IMR-90 (cell line): ENCODE data around the gene GPR65. TPM values are rescaled to one million over a fixed set of nuclear protein-coding genes. Genes with fewer than 3 reads are reported as not detected.

Experiments used
- ATAC-seq: fragments of 200-7000 bp; cut with Tn5 transposase; 2 replicates; pipeline ENCODE4 v1.9.1; 2020; ENCODE audit warnings: low read depth, mild to moderate bottlenecking, moderate library complexity
- BruUV-seq: library from RNA; stranded (reverse); fragments of 400-500 nt; replicated peaks from 2 replicates; lab custom pipeline; 2021; lab: Mats Ljungman, UMichigan
- CTCF ChIA-PET: fragments of 300-600 bp; formaldehyde crosslinking; extraction: SDS; loops from one replicate; lab custom pipeline; 2021; ENCODE audit warnings: antibody characterized with exemption; lab: Yijun Ruan, JAX
- POLR2A ChIA-PET: fragments of 300-600 bp; sonication (Branson Sonifier 250); formaldehyde crosslinking; loops from one replicate; lab custom pipeline; 2022; ENCODE audit warnings: antibody characterized with exemption; ENCODE audit not compliant: unreplicated experiment; lab: Charles Lee
- DNase-seq: peaks from one replicate; pipeline ENCODE4 v3.0.0; 2013
- H2AFZ ChIP-seq: replicated peaks from 2 replicates; pipeline ENCODE3; 2013; ENCODE audit warnings: low read length, mild to moderate bottlenecking; ENCODE audit not compliant: poor library complexity
- H2AK5ac ChIP-seq: 2 replicates; pipeline ENCODE4 v1.6.1; 2013; ENCODE audit warnings: low read depth, low read length, inconsistent platforms
- H2AK9ac ChIP-seq: replicated peaks from 2 replicates; pipeline ENCODE3; 2013; ENCODE audit warnings: mild to moderate bottlenecking, low read depth, low read length, moderate library complexity; ENCODE audit not compliant: poor library complexity
- H2BK120ac ChIP-seq: 2 replicates; pipeline ENCODE4 v1.6.1; 2013; ENCODE audit warnings: low read depth, low read length, inconsistent platforms
- H2BK15ac ChIP-seq: 3 replicates; pipeline ENCODE4 v1.6.1; 2013; ENCODE audit warnings: low read depth, low read length, inconsistent platforms
- H2BK20ac ChIP-seq: 2 replicates; pipeline ENCODE4 v1.6.1; 2013; ENCODE audit warnings: low read depth, mild to moderate bottlenecking, inconsistent platforms, low read length, moderate library complexity
- H2BK5ac ChIP-seq: 2 replicates; pipeline ENCODE4 v1.6.1; 2013; ENCODE audit warnings: mild to moderate bottlenecking, low read depth, low read length, inconsistent platforms; ENCODE audit not compliant: poor library complexity, severe bottlenecking
- H3K14ac ChIP-seq: replicated peaks from 2 replicates; pipeline ENCODE4 v1.6.1; 2013; ENCODE audit warnings: low read depth, low read length, inconsistent platforms
- H3K18ac ChIP-seq: 2 replicates; pipeline ENCODE4 v1.6.1; 2013; ENCODE audit warnings: low read depth, low read length, control low read depth
- H3K23ac ChIP-seq: 2 replicates; pipeline ENCODE4 v1.6.1; 2013; ENCODE audit warnings: low read depth, low read length, inconsistent platforms
- H3K27ac ChIP-seq: 2 replicates; pipeline ENCODE4 v1.5.1; 2013; ENCODE audit warnings: mild to moderate bottlenecking, control low read depth, low read length; ENCODE audit not compliant: insufficient read depth
- H3K27me3 ChIP-seq: 2 replicates; pipeline ENCODE4 v1.6.1; 2013; ENCODE audit warnings: low read length; ENCODE audit not compliant: control insufficient read depth, insufficient read depth
- H3K36me3 ChIP-seq: 2 replicates; pipeline ENCODE4 v1.6.1; 2013; ENCODE audit warnings: low read length, mixed read lengths; ENCODE audit not compliant: control insufficient read depth, insufficient read depth
- H3K4ac ChIP-seq: 2 replicates; pipeline ENCODE4 v1.6.1; 2013; ENCODE audit warnings: low read depth, low read length, inconsistent platforms
- H3K4me1 ChIP-seq: 2 replicates; pipeline ENCODE4 v1.6.1; 2013; ENCODE audit warnings: low read length, mixed read lengths; ENCODE audit not compliant: control insufficient read depth, insufficient read depth
- H3K4me2 ChIP-seq: 2 replicates; pipeline ENCODE4 v1.6.1; 2013; ENCODE audit warnings: low read depth, mild to moderate bottlenecking, control low read depth, low read length, moderate library complexity
- H3K4me3 ChIP-seq: 2 replicates; pipeline ENCODE4 v1.5.1; 2013; ENCODE audit warnings: low read depth, mild to moderate bottlenecking, control low read depth, low read length, moderate library complexity; ENCODE audit not compliant: insufficient read depth
- H3K56ac ChIP-seq: 2 replicates; pipeline ENCODE4 v1.6.1; 2013; ENCODE audit warnings: low read length, inconsistent platforms; ENCODE audit not compliant: insufficient read depth; ENCODE audit errors: extremely low read depth
- H3K79me1 ChIP-seq, 2 experiments: 2 replicates each; pipeline ENCODE4 v1.6.1; 2013; ENCODE audit warnings: low read length in 2 of 2, inconsistent platforms in 1 of 2, low read depth in 1 of 2
- H3K9ac ChIP-seq: 2 replicates; pipeline ENCODE4 v1.6.1; 2013; ENCODE audit warnings: low read depth, low read length, control low read depth
- H3K9me1 ChIP-seq: 2 replicates; pipeline ENCODE4 v1.6.1; 2013; ENCODE audit warnings: low read length, inconsistent platforms; ENCODE audit not compliant: insufficient read depth
- H3K9me3 ChIP-seq: 2 replicates; pipeline ENCODE4 v1.6.1; 2013; ENCODE audit warnings: low read length; ENCODE audit not compliant: control insufficient read depth, insufficient read depth
- H4K20me1 ChIP-seq: 2 replicates; pipeline ENCODE4 v1.6.1; 2013; ENCODE audit warnings: low read length, inconsistent platforms; ENCODE audit not compliant: insufficient read depth
- H4K5ac ChIP-seq: 2 replicates; pipeline ENCODE4 v1.6.1; 2013; ENCODE audit warnings: mild to moderate bottlenecking, low read depth, low read length, control low read depth
- H4K8ac ChIP-seq, 2 experiments: 2 replicates each; pipeline ENCODE4 v1.6.1; 2013; ENCODE audit warnings: low read depth in 2 of 2, low read length in 2 of 2, control low read depth in 1 of 2, inconsistent platforms in 1 of 2
- H4K91ac ChIP-seq: 2 replicates; pipeline ENCODE4 v1.6.1; 2013; ENCODE audit warnings: low read depth, low read length, inconsistent platforms; ENCODE audit not compliant: insufficient read depth
- CEBPB ChIP-seq: IDR thresholded peaks from 2 replicates; pipeline ENCODE4 v1.6.1; 2012; ENCODE audit warnings: low read depth, low read length, improper control_type of control experiment
- CHD1 ChIP-seq: IDR thresholded peaks from 2 replicates; pipeline ENCODE4 v1.6.1; 2012; ENCODE audit warnings: low read depth, low read length, improper control_type of control experiment
- CTCF ChIP-seq: conservative IDR thresholded peaks from 2 replicates; pipeline ENCODE4 v1.5.1; 2012; ENCODE audit warnings: mild to moderate bottlenecking, low read depth, low read length, improper control_type of control experiment
- FOS ChIP-seq: fragments of 150-350 bp; IDR thresholded peaks from 2 replicates; pipeline ENCODE4 v1.6.1; 2016; ENCODE audit warnings: low read depth, low read length
- MAZ ChIP-seq: IDR thresholded peaks from 2 replicates; pipeline ENCODE4 v1.6.1; 2012; ENCODE audit warnings: low read depth, mild to moderate bottlenecking, low read length, improper control_type of control experiment, moderate library complexity, borderline replicate concordance
- NFE2L2 ChIP-seq: fragments of 150-350 bp; IDR thresholded peaks from 2 replicates; pipeline ENCODE4 v1.6.1; 2016; ENCODE audit warnings: low read depth, mild to moderate bottlenecking, low read length
- POLR2A ChIP-seq: IDR thresholded peaks from 2 replicates; pipeline ENCODE4 v1.6.1; 2012; ENCODE audit warnings: mild to moderate bottlenecking, low read depth, low read length
- RCOR1 ChIP-seq: IDR thresholded peaks from 2 replicates; pipeline ENCODE4 v1.6.1; 2012; ENCODE audit warnings: mild to moderate bottlenecking, low read length, improper control_type of control experiment; ENCODE audit not compliant: insufficient replicate concordance
- SMC3 ChIP-seq: fragments of 150-350 bp; IDR thresholded peaks from 2 replicates; pipeline ENCODE4 v1.6.1; 2016; ENCODE audit warnings: low read depth, mild to moderate bottlenecking, antibody characterized with exemption, low read length, moderate library complexity
- WGBS, 2 experiments: methylation state at CpG; one replicate each; pipeline versions ENCODE4 v1.1.5 to v1.1.7; 2013; ENCODE audit warnings: missing lambda C conversion rate in 2 of 2; ENCODE audit not compliant: insufficient read length in 1 of 2; ENCODE audit errors: extremely low coverage in 2 of 2; 5-methylcytosine and 5-hydroxymethylcytosine counted together
- dilution Hi-C: fragments of 300-500 bp; cut with HindIII; formaldehyde crosslinking; loops from one replicate; pipeline ENCODE4 v1.14.3; 2018; ENCODE audit warnings: low sequenced_read_pairs; ENCODE audit not compliant: unreplicated experiment
- in situ Hi-C: fragments of 300-500 bp; cut with MboI; formaldehyde crosslinking; loops from 3 replicates; pipeline ENCODE4 v1.14.3; 2019; ENCODE audit warnings: low sequenced_read_pairs, inconsistent platforms, mixed read lengths
- intact Hi-C: fragments of 100-400 bp; cut with micrococcal nuclease; formaldehyde crosslinking; loops from 2 replicates; pipeline ENCODE4 v1.10.0; 2022
- polyA plus RNA-seq, 3 experiments: library from polyadenylated mRNA; depleted of rRNA; stranded (reverse); fragments of >200 nt; gene quantifications; 2 replicates each; pipeline ENCODE4 v1.2.3, GENCODE V29; 2012; ENCODE audit warnings: low replicate concordance in 1 of 3
- total RNA-seq: library from RNA; depleted of rRNA; stranded (reverse); fragments of >200 nt; gene quantifications from 2 replicates; pipeline ENCODE4 v1.2.3, GENCODE V29; 2012

GPR65 gene
- total and polyA plus RNA-seq, 2 of the 4 experiments (the other 2 are of a cell fraction) = 0.05 to 0.18 TPM

- H3K18ac ChIP-seq = no peak overlapping the region
- TF ChIP-seq NFE2L2 (no peak), FOS (no peak), MAZ (no peak), RCOR1 (no peak), CHD1 (no peak), CEBPB (no peak), SMC3 (no peak), CTCF (no peak), POLR2A (no peak)
- in situ Hi-C loops (no loop called here), dilution Hi-C loops (no loop called here), intact Hi-C loops (no loop called here)
- H2AK9ac ChIP-seq = no peak overlapping the region
- H3K79me1 ChIP-seq = no peaks in the 10 kb centered on the region
- H3K9me3 ChIP-seq = no peaks in the 10 kb centered on the region
- H2BK15ac ChIP-seq = no peak overlapping the region
- no peak overlapping the region for H2BK120ac ChIP-seq
- no peak overlapping the region for H2BK20ac ChIP-seq
- H3K36me3 ChIP-seq = no peaks in the 10 kb centered on the region
- no peak overlapping the region for H3K9ac ChIP-seq
- ATAC-seq (no peak), DNase-seq (no peak)
- H3K56ac ChIP-seq = no peak overlapping the region
- H3K27ac ChIP-seq = no peak overlapping the region
- H3K27me3 ChIP-seq = no peaks in the 10 kb centered on the region
- H4K20me1 ChIP-seq = no peaks in the 10 kb centered on the region
- no TSS peak for BruUV-seq
- no peak overlapping the region for H3K4ac ChIP-seq
- H2AK5ac ChIP-seq = no peak overlapping the region
- no peaks in the 10 kb centered on the region for H3K4me1 ChIP-seq
- no peak overlapping the region for H2BK5ac ChIP-seq
- no peak overlapping the region for H3K4me2 ChIP-seq
- H4K91ac ChIP-seq = no peak overlapping the region
- no peaks in the 10 kb centered on the region for H3K9me1 ChIP-seq
- no CpG with 5 or more reads among the region's 2 CpGs for WGBS, 2 experiments
- no peak overlapping the region for H4K8ac ChIP-seq
- no peak overlapping the region for H3K14ac ChIP-seq
- no peak overlapping the region for H2AFZ ChIP-seq
- H3K4me3 ChIP-seq = no peak overlapping the region
- H4K5ac ChIP-seq = no peak overlapping the region
- ChIA-PET POLR2A (no interaction called here), CTCF (no interaction called here)
- no peak overlapping the region for H3K23ac ChIP-seq
These were observed 33.9 kb upstream of the GPR65 start for GRCh38 chr14:87971010-87971409.
